ENCODE measurements around the gene IGF2. TPM values are rescaled to one million over a fixed set of nuclear protein-coding genes. Genes with fewer than 3 reads are reported as not detected.

Gene IGF2
- total and polyA plus RNA-seq, 2 of the 8 experiments (the other 6 are each of a cell fraction or from before 2014, with no cell fraction given) = 0.74 to 1.5 TPM

GRCh38 chr11:2107941-2108630 is 31.1 kb downstream of the IGF2 start:
- Histone ChIP-seq H3K27ac (ENCODE audit: low read depth, low read length) (no peak overlapping the region), H2AFZ (ENCODE audit: low read length) (no peak overlapping the region), H2BK15ac (ENCODE audit: low read length) (no peak overlapping the region), H3K14ac (ENCODE audit: insufficient read length) (no peak overlapping the region), H3K36me3 (ENCODE audit: control insufficient read depth in 2 of 4, insufficient read depth in 4 of 4, low read length in 3 of 4) (no peaks in the 10 kb centered on the region), H2AK5ac (ENCODE audit: low read depth, low read length) (no peak overlapping the region), H3K18ac (ENCODE audit: extremely low read depth, low read length) (no peak overlapping the region), H3K79me2 (ENCODE audit: control insufficient read depth in 1 of 2, insufficient read depth in 2 of 2, low read length in 2 of 2) (no peaks in the 10 kb centered on the region), H3K79me1 (ENCODE audit: low read depth, low read length) (no peaks in the 10 kb centered on the region), H3K4ac (replicated peaks; ENCODE audit: insufficient read length, low read depth, low read length) (no peak overlapping the region), H3K56ac (replicated peaks; ENCODE audit: insufficient read length, low read depth, low read length) (no peak overlapping the region), H2BK5ac (ENCODE audit: low read depth, low read length) (no peak overlapping the region), H3K9ac (replicated peaks in 1 of 4; ENCODE audit: extremely low read depth in 1 of 4, low read depth in 3 of 4, low read length in 3 of 4) (no peak overlapping the region), H3K4me1 (replicated peaks in 1 of 4; ENCODE audit: control insufficient read depth in 3 of 4, insufficient read depth in 4 of 4, low read length in 3 of 4) (peaks cover 0 to 4% (median 0%) of the 10 kb centered on the region in 4 experiments; a peak in 3 of 7 replicates), H3K27me3 (replicated peaks in 1 of 4; ENCODE audit: control insufficient read depth in 3 of 4, extremely low read depth in 1 of 4, insufficient read depth in 3 of 4, low read length in 3 of 4) (no peaks in the 10 kb centered on the region), H4K91ac (replicated peaks; ENCODE audit: insufficient read length, low read length) (no peak overlapping the region), H4K8ac (ENCODE audit: extremely low read depth, insufficient read depth, low read length) (no peak overlapping the region; the same call in 1 of the 2 replicates), H2BK12ac (ENCODE audit: low read depth, low read length) (no peak overlapping the region), H4K20me1 (replicated peaks in 1 of 2; ENCODE audit: control insufficient read depth in 1 of 2, insufficient read depth in 2 of 2, low read length in 2 of 2) (no peaks in the 10 kb centered on the region), H3K4me2 (ENCODE audit: insufficient read depth in 1 of 2, low read depth in 2 of 2, low read length in 2 of 2) (no peak overlapping the region), H4K5ac (ENCODE audit: insufficient read length, low read depth, low read length) (no peak overlapping the region), H2BK120ac (replicated peaks; ENCODE audit: low read depth, low read length) (no peak overlapping the region), H3K23ac (ENCODE audit: insufficient read length) (no peak overlapping the region), H3K4me3 (ENCODE audit: extremely low read depth in 1 of 4, insufficient read depth in 2 of 4, low read depth in 3 of 4, low read length in 4 of 4) (no peak overlapping the region), H2BK20ac (ENCODE audit: low read length) (no peak overlapping the region), H3K9me3 (ENCODE audit: insufficient read depth in 2 of 2, low read depth in 1 of 2, low read length in 1 of 2) (no peaks in the 10 kb centered on the region), H3K23me2 (ENCODE audit: low read depth, low read length) (peaks cover 5% of the 10 kb centered on the region; the same call in 1 of the 2 replicates)
- ChIA-PET POLR2A (ENCODE audit: partially characterized antibody) (no interaction called here), CTCF (ENCODE audit: partially characterized antibody) (interaction anchor here (0.9 to 2.3 kb wide), 5 partner anchors 8 to 72 kb away, joined by 3 to 10 read pairs (median 3); no protein-coding TSS in a partner anchor)
- DNase-seq (ENCODE audit: low read depth in 1 of 2, low spot score in 2 of 2) (no peak), FAIRE-seq (no peak)
- 89% methylated on average over 8 of the region's 8 CpGs; no CpG with 5 or more reads in 1 of the 2 experiments for WGBS, 2 experiments (ENCODE audit: extremely low coverage in 1 of 2, insufficient coverage in 1 of 2, insufficient read length in 1 of 2, insufficient replicate concordance in 2 of 2, low coverage in 1 of 2, low lambda C conversion rate in 2 of 2, missing lambda C conversion rate in 1 of 2)
- no peak for TF ChIP-seq RBBP5 (IDR thresholded peaks at IDR 0.05; ENCODE audit: borderline replicate concordance, low read depth, low read length)
- no peak for TF ChIP-seq EGR1 (IDR thresholded peaks at IDR 0.05; ENCODE audit: borderline replicate concordance, low read depth, low read length)
- TF ChIP-seq RNF2 (IDR thresholded peaks at IDR 0.05; ENCODE audit: borderline replicate concordance, low read depth, low read length, missing control alignments, poor library complexity, severe bottlenecking) = no peak
- no peak for TF ChIP-seq GABPA (IDR thresholded peaks at IDR 0.05; ENCODE audit: borderline replicate concordance, insufficient read depth, low read length)
- no peak for TF ChIP-seq RXRA (IDR thresholded peaks at IDR 0.05; ENCODE audit: insufficient read depth, low read depth, low read length)

Data from H1 (cell line).